ENCODE data around the gene ARL14.

DNA sequence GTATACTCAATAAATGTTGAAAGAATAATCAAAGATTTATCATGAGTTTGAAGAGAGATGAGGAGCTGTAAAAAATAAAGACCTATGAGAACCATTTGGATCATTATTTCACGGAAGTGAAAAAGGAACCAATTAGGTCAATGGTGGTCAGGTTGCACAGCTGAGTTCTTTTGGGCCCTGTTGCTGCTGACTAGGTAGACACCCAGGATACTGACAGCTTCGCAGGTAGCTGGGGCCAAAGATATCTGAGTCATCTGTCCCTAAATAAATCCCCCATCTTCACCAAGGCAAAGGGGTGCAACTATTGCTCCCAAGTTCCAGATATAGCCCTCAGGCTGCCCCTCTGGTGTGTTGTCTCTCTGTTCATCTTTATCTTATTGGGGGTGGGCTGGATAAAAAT is 5.0 kb upstream of the ARL14 start:
- TF ChIP-seq, protein P1, sequence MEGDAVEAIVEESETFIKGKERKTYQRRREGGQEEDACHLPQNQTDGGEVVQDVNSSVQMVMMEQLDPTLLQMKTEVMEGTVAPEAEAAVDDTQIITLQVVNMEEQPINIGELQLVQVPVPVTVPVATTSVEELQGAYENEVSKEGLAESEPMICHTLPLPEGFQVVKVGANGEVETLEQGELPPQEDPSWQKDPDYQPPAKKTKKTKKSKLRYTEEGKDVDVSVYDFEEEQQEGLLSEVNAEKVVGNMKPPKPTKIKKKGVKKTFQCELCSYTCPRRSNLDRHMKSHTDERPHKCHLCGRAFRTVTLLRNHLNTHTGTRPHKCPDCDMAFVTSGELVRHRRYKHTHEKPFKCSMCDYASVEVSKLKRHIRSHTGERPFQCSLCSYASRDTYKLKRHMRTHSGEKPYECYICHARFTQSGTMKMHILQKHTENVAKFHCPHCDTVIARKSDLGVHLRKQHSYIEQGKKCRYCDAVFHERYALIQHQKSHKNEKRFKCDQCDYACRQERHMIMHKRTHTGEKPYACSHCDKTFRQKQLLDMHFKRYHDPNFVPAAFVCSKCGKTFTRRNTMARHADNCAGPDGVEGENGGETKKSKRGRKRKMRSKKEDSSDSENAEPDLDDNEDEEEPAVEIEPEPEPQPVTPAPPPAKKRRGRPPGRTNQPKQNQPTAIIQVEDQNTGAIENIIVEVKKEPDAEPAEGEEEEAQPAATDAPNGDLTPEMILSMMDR (optimal IDR thresholded peaks at IDR 0.05 in 1 of 3, IDR thresholded peaks at IDR 0.05 in 1 of 3, conservative IDR thresholded peaks at IDR 0.05 in 1 of 3; ENCODE audit: extremely low read depth in 1 of 3, insufficient read depth in 2 of 3, low read length in 3 of 3), result no peak
- TF ChIP-seq EZH2 (IDR thresholded peaks at IDR 0.05; ENCODE audit: low read length), result no peak
